Caco-2 (cell line): ENCODE data around the gene VDR. TPM values are rescaled to one million over a fixed set of nuclear protein-coding genes. Genes with fewer than 3 reads are reported as not detected.

Experiments
- BruUV-seq: library from RNA; stranded (reverse); fragments of 400-500 nt; replicated peaks from 2 replicates; lab custom pipeline; 2021; lab: Mats Ljungman, UMichigan
- CTCF ChIA-PET: fragments of 300-600 bp; sonication (Branson Sonifier 250); formaldehyde crosslinking; loops from one replicate; lab custom pipeline; 2022; ENCODE audit warnings: antibody characterized with exemption; lab: Charles Lee
- POLR2A ChIA-PET: fragments of 300-600 bp; sonication (Branson Sonifier 250); formaldehyde crosslinking; loops from one replicate; lab custom pipeline; 2022; ENCODE audit warnings: antibody characterized with exemption; lab: Charles Lee
- DNase-seq, 2 experiments: peaks; one replicate each; pipeline versions ENCODE4 v3.0.0 to v3.0.0-alpha.2; 2020 to 2022
- H3K27me3 ChIP-seq: replicated peaks from 2 replicates; pipeline ENCODE4 v1.6.0; 2011; ENCODE audit warnings: low read length; ENCODE audit not compliant: control insufficient read depth, insufficient read depth
- H3K36me3 ChIP-seq: 2 replicates; pipeline ENCODE4 v1.5.1; 2011; ENCODE audit warnings: low read length; ENCODE audit not compliant: control insufficient read depth, insufficient read depth
- H3K4me1 ChIP-seq: fragments of 250-450 bp; sonication (Bioruptor Pico); 2 replicates; pipeline ENCODE4 v1.5.1; 2020; ENCODE audit warnings: mild to moderate bottlenecking
- H3K4me3 ChIP-seq: 2 replicates; pipeline ENCODE4 v1.5.1; 2011; ENCODE audit warnings: low read depth, mild to moderate bottlenecking, control low read depth, low read length
- H3K9me3 ChIP-seq: fragments of 250-450 bp; sonication (Bioruptor Pico); 2 replicates; pipeline ENCODE4 v1.5.1; 2020; ENCODE audit warnings: mild to moderate bottlenecking, moderate library complexity
- H3K27ac Mint-ChIP-seq: one replicate; pipeline ENCODE4 v1.8.0; 2022; ENCODE audit warnings: mixed read lengths; ENCODE audit not compliant: unreplicated experiment
- H3K27me3 Mint-ChIP-seq: one replicate; pipeline ENCODE4 v1.8.0; 2022; ENCODE audit warnings: mixed read lengths; ENCODE audit not compliant: insufficient read depth, unreplicated experiment
- H3K36me3 Mint-ChIP-seq: one replicate; pipeline ENCODE4 v1.8.0; 2022; ENCODE audit warnings: mild to moderate bottlenecking, mixed read lengths; ENCODE audit not compliant: insufficient read depth, unreplicated experiment
- H3K4me1 Mint-ChIP-seq: one replicate; pipeline ENCODE4 v1.8.0; 2022; ENCODE audit warnings: low read depth, mixed read lengths; ENCODE audit not compliant: unreplicated experiment
- H3K4me3 Mint-ChIP-seq: one replicate; pipeline ENCODE4 v1.8.0; 2022; ENCODE audit warnings: mild to moderate bottlenecking, moderate library complexity, mixed read lengths; ENCODE audit not compliant: unreplicated experiment
- H3K9me3 Mint-ChIP-seq: one replicate; pipeline ENCODE4 v1.8.0; 2022; ENCODE audit warnings: mixed read lengths; ENCODE audit not compliant: unreplicated experiment
- intact Hi-C: fragments of 100-400 bp; cut with micrococcal nuclease; formaldehyde crosslinking; loops from one replicate; pipeline ENCODE4 v1.10.0; 2022; ENCODE audit not compliant: unreplicated experiment
- total RNA-seq: library from RNA; stranded (reverse); gene quantifications from 2 replicates; pipeline ENCODE4 v1.2.3, GENCODE V29; 2022
- TF ChIP-seq, protein P1 (sequence below), 2 experiments: fragments of 200-600 bp in 1 of 2; IDR thresholded peaks; 1 replicate in 1 of 2; 2 replicates in 1 of 2; pipeline versions ENCODE4 v1.5.1 to v1.8.0; 2011 to 2022; ENCODE audit warnings: antibody characterized with exemption in 1 of 2, control low read depth in 1 of 2, inconsistent platforms in 1 of 2, low read depth in 1 of 2, low read length in 1 of 2, mild to moderate bottlenecking in 1 of 2, moderate library complexity in 1 of 2; ENCODE audit not compliant: insufficient read depth in 1 of 2, severe bottlenecking in 1 of 2, unreplicated experiment in 1 of 2

VDR gene
- total RNA-seq, 1 experiment from 2014 or later: 15.4 TPM

- intact Hi-C loops: no loop called here
- no peak for DNase-seq
- no TSS peak for BruUV-seq
- ChIA-PET POLR2A (no interaction called here), CTCF (interaction anchor here (0.6 to 1.5 kb wide), 3 partner anchors 15 to 272 kb away, joined by 3 to 4 read pairs (median 3); partner anchors contain the start of gene ASB8)
- Mint-ChIP-seq H3K27me3 (no peaks in the 10 kb centered on the region), H3K4me3 (no peak overlapping the region), H3K4me1 (peaks cover 21% of the 10 kb centered on the region), H3K9me3 (no peaks in the 10 kb centered on the region), H3K36me3 (no peaks in the 10 kb centered on the region), H3K27ac (no peak overlapping the region)
- Histone ChIP-seq H3K36me3 (no peaks in the 10 kb centered on the region), H3K27me3 (no peaks in the 10 kb centered on the region), H3K4me3 (no peak overlapping the region), H3K4me1 (peaks cover 8% of the 10 kb centered on the region; the same call in 1 of the 2 replicates), H3K9me3 (no peaks in the 10 kb centered on the region)
- TF ChIP-seq, protein P1, sequence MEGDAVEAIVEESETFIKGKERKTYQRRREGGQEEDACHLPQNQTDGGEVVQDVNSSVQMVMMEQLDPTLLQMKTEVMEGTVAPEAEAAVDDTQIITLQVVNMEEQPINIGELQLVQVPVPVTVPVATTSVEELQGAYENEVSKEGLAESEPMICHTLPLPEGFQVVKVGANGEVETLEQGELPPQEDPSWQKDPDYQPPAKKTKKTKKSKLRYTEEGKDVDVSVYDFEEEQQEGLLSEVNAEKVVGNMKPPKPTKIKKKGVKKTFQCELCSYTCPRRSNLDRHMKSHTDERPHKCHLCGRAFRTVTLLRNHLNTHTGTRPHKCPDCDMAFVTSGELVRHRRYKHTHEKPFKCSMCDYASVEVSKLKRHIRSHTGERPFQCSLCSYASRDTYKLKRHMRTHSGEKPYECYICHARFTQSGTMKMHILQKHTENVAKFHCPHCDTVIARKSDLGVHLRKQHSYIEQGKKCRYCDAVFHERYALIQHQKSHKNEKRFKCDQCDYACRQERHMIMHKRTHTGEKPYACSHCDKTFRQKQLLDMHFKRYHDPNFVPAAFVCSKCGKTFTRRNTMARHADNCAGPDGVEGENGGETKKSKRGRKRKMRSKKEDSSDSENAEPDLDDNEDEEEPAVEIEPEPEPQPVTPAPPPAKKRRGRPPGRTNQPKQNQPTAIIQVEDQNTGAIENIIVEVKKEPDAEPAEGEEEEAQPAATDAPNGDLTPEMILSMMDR (IDR thresholded peaks at IDR 0.05; ENCODE audit: insufficient read depth in 1 of 2, low read depth in 1 of 2, low read length in 1 of 2, severe bottlenecking in 1 of 2, unreplicated experiment in 1 of 2): no peak
Measured at GRCh38 chr12:47885012-47885501, 19.7 kb downstream of the VDR start.

DNA sequence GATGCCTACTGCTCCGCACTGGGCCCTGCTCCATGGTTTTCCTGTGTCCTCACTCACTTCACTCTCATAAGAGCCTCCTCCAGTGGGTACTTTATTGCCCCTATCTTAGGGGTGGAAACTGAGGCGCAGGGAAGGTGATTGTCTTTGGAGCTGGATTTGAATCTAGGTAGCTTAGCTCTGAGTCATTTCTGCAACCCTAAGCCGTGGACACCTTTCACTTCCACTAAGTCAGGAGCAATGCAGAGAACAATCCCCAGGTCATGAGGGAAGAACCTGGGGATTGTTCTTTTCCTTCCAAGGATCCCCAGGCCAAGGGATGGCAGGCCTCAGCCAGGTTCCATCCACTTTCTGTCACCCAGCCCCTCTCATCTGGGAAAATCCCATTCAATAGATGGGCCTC lies 20.3 kb downstream of the VDR start:
- DNase-seq: no peak
- BruUV-seq: no TSS peak
- H3K9me3 Mint-ChIP-seq: no peaks in the 10 kb centered on the region
- H3K36me3 Mint-ChIP-seq: no peaks in the 10 kb centered on the region
- H3K27me3 ChIP-seq: no peaks in the 10 kb centered on the region
- TF ChIP-seq, protein P1 (IDR thresholded peaks at IDR 0.05; ENCODE audit: insufficient read depth in 1 of 2, low read depth in 1 of 2, low read length in 1 of 2, severe bottlenecking in 1 of 2, unreplicated experiment in 1 of 2): no peak
- H3K4me1 Mint-ChIP-seq: peaks cover 21% of the 10 kb centered on the region
- intact Hi-C loops: no loop called here
- no peaks in the 10 kb centered on the region for H3K36me3 ChIP-seq
- no peaks in the 10 kb centered on the region for H3K9me3 ChIP-seq
- no peak overlapping the region for H3K4me3 Mint-ChIP-seq
- POLR2A ChIA-PET: no interaction called here
- CTCF ChIA-PET: interaction anchor here (1.0 kb wide), 2 partner anchors 16 to 65 kb away, joined by 3 read pairs; no protein-coding TSS in a partner anchor
- H3K4me1 ChIP-seq: peaks cover 8% of the 10 kb centered on the region; the same call in 1 of the 2 replicates
- H3K4me3 ChIP-seq: no peak overlapping the region
- H3K27me3 Mint-ChIP-seq: no peaks in the 10 kb centered on the region
- H3K27ac Mint-ChIP-seq: no peak overlapping the region

DNA sequence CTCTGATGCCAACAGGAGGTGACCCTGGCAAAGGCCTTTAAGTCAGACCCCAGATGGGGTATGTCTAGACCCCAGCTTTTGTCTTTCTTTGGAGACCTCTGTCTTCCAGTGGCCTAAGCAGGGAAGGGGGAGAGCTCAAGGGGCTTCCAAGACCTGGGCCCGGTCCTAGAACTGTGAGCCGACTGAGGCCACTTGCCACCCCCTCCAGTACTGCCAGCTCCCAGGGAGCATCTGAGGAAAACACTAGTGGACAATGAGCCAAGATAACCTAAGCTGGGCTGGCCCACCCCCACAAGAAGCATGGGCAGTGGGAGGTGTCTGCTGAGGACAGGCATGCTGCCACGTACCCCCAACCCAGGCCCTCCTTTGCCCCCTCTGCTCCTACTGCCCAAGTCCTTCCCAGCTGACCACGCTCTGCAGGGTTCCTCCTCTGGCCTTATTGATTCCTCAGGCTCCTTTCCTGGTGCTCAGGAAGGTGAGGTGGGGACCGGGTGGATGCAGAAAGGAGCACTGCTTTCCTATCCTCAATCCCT lies 21.1 kb downstream of the VDR start:
- Histone ChIP-seq H3K4me3 (no peak overlapping the region), H3K27me3 (no peaks in the 10 kb centered on the region), H3K36me3 (no peaks in the 10 kb centered on the region), H3K4me1 (peaks cover 8% of the 10 kb centered on the region; the same call in 1 of the 2 replicates), H3K9me3 (no peaks in the 10 kb centered on the region)
- Mint-ChIP-seq H3K9me3 (no peaks in the 10 kb centered on the region), H3K4me1 (peaks cover 21% of the 10 kb centered on the region), H3K4me3 (no peak overlapping the region), H3K27me3 (no peaks in the 10 kb centered on the region), H3K27ac (no peak overlapping the region), H3K36me3 (no peaks in the 10 kb centered on the region)
- intact Hi-C loops: no loop called here
- no peak for DNase-seq
- BruUV-seq: no TSS peak
- ChIA-PET CTCF (interaction anchor here (1.0 kb wide), 1 partner anchor 66 kb away, joined by 3 read pairs; no protein-coding TSS in a partner anchor), POLR2A (no interaction called here)
- TF ChIP-seq, protein P1 (IDR thresholded peaks at IDR 0.05; ENCODE audit: insufficient read depth in 1 of 2, low read depth in 1 of 2, low read length in 1 of 2, severe bottlenecking in 1 of 2, unreplicated experiment in 1 of 2): no peak
